ENCODE measurements around the gene EMX2.

EMX2 gene

DNA sequence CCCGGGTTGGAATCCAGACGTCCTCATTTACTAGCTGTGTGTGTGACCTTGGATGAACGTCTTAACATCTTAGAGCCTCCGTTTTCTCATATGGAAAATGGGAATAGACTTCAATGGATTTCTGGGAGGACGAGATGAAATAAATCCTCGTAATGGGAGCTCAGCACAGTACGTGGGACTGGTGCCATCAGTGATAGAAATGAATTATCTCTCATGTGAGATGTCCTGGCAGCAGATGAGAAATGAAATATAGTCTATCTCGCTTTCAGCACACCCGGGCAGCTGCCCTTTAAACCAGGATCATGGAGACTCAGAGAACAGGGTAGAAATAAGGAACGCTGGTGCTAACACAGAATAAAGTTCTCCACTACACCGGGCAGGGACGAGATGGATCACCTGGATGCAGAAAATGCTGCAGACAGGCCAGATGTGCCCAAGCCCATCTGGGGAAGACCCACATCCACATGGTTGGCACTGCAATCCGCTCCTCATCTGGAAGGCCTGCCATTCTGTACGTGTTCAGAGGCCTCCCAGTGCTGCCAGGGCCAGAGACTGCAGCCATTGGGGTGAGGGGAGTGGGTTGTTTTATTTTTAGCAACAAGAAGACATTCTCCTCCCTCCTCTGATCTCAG, 11.1 kb upstream of the EMX2 start:
- DNase-seq (ENCODE audit: low read depth in 1 of 2, low spot score in 1 of 2) = no peak

DNA sequence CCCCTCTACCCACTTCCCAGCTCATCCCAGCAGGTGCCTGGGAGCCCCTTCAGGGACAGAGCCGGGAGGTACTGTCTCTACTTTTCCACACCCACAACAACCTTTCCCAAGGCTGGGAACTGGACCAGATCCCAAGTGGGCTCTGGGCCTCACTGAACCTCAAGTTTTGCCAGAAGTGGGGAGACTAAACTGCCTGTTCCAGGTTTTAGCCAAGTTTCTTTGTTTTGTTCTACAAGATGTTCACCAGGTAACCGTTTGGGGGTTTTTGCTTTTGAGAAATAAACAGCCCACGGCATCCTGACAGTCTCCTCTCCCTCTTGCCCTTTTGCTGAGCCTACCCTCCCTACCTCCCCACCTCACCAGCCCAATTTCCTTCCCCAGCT, 10.6 kb upstream of the EMX2 start:
- no peak for DNase-seq (ENCODE audit: low read depth in 1 of 2, low spot score in 1 of 2)

DNA sequence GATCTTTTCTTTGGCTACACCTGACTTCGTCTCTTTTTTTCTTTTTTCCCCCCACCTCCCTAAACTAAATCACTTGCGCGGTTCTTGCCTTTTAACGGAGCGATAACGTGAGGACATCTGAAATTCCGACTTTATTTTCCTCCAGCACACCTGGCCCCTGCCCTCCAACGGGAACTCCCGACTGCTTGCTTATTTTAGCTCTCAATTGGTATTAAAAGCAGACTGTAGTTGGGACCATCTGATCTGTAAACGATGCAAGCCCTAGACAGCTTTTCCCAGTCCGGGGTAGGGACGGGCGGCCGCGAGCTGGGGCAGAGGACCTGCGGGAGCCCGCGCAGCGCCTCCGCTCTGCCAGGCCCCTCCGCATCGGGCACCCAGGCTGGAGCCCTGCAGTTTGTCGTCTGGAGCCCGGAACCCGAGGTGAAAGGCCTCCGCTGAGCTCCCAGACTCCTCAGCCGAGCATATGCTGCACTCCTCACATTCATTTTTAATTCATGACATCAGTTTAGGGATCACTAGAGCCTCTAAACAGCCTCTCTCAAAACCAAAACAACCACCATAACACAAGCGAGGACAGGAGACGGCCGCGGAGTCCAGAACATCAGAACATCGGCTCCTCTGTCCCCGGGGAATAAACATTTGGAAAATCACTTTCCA, 10.0 kb upstream of the EMX2 start:
- DNase-seq (ENCODE audit: low read depth in 1 of 2, low spot score in 1 of 2) = no peak

DNA sequence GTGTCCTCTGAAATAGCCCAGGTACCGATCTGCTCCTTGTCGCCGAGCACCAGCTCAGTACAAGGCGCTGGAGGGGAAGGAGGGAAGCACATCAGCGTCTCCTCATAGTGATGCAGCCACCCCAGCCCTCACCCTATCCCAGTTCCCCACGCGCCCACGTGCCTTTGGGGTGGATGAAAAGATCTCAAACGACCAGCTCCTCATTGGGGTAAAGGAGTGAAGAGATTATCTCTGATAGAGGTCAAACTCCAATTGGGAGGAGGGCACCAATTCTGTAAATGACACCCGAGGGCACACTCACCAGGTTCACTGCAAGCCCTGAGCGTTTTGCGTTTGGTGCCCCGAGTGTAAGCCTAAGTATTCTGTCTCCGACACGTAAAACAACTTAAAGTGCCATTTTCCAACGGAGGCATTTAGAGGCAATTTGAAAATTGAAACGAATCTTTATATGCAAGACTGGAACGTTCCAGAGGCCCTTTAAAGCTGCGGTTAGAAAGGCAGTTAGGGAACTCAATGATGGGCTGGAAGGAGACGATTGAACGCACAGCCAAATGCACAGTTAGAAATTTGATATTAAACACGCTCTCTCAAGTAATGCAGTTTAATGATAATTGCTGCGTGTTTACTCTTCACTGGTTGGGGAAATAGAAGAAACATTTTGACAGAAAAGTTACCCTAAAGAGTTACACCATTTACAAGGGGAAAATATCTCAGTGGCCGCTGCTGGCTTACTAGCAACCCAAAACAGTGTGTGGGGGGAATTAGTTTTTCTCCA, 8.9 kb upstream of the EMX2 start:
- no peak for DNase-seq (ENCODE audit: low read depth in 1 of 2, low spot score in 1 of 2)

DNA sequence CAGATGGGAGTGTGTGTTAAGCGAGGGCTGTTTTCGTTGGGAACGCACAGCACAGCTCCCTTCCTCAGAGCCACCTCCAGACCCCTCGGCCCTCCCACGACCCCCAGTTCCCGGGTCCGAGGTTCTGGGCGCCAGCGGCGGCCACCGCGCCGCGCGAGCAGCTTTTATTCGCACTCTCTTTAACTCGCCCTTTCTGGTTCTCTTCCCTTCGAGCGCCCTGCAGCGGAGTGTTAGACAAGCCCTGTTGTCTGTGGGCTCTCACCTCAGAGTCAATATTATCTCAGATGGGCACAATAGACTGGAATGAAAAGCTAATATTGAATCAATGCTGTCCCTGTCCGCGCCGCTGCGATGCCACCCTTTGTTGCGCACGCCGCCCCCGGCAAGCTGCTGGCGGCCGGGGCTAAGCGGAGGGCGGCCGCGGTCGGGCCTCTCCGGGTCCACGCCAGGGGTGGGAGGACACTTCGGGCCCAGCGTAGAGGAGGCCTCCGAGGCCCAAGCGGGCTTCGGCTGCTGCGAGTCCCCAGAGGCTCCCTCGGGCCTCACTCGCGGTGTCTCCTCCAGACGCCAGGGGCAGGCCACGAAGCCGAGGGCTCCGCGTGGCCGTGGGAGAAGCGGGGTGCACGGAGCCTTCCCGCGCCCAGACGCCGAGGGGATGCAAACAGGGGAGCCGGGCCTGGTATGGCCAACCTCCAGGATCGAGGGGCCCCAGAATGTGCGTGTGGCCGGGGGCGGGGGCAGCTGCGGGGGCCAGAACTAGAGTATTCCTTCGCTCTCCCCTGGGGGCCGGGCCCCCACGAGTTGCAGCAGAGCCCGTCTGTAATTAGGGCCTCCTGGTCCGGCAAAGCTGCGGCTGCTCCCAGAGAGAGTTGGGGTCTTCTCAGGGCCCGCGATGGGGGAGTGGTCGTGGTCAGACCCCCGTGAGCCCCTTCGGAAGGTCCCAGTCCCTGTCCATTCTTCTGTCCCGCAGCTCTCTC, 7.9 kb upstream of the EMX2 start:
- no peak for DNase-seq (ENCODE audit: low read depth in 1 of 2, low spot score in 1 of 2)

DNA sequence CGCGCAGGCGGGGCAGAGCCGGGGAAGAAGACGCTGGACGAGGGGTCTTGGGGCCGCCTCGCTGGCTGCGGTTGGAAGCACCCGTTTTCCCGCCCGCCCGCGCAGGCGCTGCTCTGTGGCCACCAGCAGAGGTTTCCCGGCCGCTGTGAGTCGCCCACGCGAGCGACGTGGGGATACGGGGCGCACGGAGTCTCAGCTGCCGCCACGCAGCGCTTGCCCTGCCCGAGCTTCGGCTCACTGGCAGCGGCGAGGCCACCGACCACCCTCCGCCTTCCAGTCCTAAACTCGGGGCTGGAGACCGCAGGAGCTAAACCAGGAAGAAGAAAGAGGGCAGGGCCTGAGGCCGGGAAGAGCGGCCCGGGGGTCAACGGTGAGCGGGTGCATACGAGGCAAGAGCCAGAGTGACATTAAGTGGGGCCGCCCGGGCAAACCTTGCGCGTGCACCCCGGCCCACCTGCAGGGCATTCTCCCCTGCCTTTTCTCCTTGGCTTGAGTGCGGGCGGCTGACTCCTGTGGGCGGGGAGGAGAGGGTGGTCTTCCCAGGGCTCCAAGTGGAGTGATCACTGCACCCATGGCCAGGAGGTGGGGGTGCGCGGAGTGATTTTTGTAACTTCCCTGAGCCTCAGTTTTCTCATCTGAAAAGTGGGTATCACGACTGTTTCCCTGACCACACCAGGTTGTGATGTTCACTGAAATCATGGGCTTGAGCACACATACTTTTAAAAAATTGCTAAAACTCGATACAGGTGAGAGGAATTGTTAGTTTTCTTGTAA, 7.1 kb upstream of the EMX2 start:
- DNase-seq (ENCODE audit: low read depth in 1 of 2, low spot score in 1 of 2) = no peak

DNA sequence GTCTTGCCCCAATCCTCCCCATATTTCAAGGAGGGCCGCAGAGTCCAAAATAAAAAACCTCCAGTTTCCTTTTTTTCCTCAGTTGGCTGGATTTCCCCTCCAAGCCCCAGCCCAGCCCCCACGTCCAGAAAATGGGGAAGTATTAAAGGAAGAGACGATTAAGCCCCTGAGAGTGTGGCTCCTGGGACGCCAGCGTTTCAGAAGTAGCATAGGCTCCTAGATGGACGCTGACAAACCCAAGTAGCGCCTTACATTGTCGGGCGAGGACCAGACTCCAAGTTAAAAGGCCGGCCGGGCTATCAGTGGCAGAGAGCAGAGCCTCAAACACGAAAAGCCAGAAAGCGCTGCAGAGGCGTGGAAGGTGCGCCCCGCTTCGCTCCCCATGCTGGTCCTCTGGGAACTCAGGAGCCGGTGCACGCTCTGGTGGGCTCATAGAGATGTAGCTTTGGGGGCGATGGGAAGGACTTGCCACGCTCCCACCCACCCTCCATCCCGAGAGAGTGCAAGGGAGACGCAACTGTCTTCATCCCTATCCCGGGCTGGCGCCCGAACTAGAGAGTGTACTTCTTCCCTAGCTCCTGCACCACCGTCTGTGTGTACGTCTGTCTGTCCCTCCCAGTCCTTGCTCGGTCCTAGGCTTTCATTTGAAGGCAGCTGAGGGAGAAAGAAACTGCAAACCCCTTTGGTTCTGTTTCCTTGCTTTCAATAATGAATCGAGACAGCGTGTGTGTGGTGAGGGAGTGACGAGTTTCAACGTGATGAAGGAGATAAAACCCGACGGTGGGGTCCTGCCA, 6.3 kb upstream of the EMX2 start:
- no peak for DNase-seq (ENCODE audit: low read depth in 1 of 2, low spot score in 1 of 2)

DNA sequence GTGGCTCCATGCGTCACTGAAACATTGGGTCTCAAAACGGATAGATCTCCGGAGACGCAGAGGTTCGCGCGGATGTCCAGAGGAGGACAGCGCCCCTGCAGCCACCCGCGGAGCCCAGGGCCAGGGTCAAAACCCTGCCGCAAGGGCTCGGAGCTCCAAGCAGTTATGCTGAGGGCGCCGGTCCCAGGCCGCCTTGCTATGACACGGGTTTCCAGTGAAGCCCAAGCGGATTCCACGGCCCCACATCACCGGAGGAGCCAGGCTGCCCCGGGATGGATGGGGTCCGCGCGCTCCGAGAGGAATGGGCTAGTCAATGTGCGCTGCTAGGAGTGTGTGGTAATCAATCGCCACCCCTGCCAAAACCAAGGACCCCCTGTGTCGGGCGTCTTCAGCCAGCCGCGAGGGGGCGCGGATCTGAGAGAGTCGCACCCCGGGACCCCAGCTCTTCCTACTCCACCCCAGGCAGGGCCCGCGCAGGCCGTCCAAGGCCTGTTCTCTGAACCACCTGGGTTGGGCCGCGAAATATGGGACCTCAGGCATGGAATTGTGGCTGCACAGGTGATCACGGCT, 5.6 kb upstream of the EMX2 start:
- no peak for DNase-seq (ENCODE audit: low read depth in 1 of 2, low spot score in 1 of 2)

DNA sequence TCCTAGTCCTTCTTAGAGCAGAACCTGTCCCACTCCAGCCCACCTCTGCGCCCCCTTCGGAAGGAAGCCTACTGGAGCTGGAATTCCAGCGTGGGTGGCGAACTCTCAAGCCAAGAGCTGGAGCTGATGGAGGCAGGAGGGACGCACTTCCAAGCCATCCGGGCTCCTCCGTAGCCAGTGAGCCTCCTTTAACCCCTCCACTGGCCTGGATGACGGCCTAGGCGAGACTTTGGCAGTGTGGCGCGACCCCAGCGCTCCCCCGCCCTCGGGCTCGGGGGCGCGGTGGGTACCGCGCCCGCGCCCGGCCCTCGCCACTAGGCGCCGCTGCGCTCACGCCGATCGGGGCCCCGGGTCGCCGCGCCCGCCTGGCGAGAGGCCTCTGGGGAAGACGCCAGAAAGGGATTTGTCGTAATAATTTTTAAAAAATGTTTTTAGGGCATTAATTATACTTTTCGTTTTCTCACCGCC, 5.1 kb upstream of the EMX2 start:
- DNase-seq (ENCODE audit: low read depth in 1 of 2, low spot score in 1 of 2) = no peak

DNA sequence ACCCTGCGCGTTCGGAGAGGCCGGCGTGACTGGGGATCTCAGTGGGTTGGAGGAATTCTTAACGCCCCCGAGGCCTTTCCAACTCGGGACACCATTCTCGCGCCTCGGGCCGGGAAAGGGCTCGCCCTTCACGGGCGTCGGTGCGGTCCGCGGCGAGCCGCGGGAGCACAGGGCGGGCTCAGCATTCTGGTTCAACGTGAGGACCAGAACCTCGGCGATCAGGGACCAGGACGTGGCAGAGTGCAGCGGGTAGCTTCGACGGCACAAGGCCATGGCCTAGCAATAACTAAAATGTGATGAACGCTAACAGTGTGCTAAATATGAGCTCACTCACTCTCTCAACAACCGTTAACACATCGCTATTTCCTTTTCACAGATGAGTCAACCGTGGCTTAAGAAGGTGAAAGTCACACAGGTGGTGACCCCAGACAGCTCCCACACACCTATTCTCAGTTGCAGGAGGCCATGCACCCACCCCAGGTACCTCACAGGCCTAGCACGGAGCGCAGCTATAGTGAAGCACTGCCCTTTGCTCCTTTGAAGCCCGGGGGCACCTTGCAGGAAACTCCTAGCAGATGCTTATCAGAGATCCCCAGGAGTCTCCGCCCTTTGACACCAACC, 4.5 kb upstream of the EMX2 start:
- no peak for DNase-seq (ENCODE audit: low read depth in 1 of 2, low spot score in 1 of 2)

DNA sequence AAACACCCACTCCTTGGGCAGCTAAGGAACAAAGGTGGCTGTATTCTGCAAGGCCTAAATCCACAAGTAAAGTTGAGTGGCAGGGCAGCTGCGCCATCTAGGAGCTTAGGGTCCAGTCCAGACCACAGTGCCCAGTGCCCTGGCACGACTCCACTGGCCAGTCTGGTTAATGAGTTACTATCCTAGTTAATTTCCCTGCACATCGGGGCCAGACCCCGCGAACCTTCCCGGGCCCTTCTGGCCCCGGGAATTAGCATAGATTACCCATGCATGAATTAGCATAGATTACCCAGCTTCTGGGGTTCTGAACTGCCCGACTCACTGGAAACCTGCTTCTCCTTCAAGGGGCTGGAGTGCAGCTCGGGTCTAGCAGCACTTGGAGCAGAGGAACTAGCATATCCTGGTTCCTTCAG, 3.2 kb upstream of the EMX2 start:
- DNase-seq (ENCODE audit: low read depth in 1 of 2, low spot score in 1 of 2) = no peak

DNA sequence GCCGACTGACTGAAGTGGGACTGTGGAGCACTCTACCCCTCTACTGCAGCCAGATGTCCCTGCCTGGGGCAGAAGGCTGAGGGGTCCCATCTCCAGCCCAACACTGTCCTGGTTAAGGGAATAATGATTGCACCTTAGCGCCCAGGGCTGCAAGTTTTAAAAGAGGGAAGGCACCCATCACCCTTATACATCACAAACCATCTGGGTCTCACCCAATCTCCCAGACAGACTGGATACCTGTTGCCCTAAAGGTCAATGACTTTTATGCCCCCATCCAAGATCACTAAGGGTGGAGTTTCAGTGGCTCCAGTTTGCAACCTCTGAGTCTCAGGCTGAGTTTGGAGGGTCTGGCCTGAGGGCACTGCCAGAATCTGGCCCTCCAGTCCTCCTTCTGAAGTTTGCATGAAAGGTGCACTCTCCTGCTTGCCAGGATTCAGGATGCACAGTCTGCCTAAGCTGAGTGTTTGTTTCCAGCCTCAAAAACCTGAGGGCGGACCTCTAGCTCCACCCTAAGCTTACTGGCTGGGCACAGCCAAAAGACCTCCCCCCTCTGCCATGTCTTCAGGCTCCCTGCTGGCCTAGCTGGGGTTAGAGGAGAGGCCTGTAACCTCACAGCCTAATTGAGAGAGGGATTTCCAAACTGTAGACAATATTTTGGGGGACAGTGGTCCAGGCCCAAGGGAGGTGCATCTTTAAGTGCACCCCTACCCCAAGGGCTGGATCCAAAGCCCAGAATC, 2.5 kb upstream of the EMX2 start:
- no peak for DNase-seq (ENCODE audit: low read depth in 1 of 2, low spot score in 1 of 2)

DNA sequence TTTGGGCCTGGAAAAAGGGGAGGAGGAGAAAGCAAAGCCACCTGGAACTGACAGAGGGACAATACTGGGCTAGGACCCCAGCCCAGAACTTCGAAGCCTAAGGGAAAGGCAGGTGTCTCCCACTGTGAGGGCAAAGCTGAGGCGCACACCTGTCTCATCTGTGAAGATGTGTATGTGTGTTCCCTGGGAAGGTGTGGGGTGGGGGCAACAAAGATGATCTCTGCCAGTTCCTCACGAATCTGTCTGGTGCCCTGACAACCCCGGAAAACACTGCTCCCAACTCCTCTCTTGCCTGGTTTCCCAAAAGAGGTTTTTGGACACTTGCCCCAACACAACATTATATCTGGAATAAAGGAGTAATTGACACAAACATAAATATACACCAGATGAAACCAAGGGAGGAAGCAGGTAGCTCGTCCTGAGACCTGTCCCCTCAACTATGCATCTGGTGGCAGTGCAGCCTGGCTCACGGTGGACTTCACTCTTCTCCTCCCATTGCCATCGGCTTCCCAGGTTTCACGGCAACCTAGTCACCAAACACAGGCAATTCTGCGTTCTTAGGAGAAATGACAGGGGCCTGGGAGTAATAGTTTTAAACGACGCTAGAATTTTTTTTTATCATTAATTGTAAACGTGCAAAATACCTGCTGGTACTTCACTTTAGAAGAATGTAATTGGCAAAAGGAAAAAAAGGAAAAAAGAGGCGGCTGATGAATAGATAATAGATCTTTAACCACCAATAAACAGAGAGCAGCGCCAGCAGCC, 1.7 kb upstream of the EMX2 start:
- DNase-seq (ENCODE audit: low read depth in 1 of 2, low spot score in 1 of 2) = no peak

DNA sequence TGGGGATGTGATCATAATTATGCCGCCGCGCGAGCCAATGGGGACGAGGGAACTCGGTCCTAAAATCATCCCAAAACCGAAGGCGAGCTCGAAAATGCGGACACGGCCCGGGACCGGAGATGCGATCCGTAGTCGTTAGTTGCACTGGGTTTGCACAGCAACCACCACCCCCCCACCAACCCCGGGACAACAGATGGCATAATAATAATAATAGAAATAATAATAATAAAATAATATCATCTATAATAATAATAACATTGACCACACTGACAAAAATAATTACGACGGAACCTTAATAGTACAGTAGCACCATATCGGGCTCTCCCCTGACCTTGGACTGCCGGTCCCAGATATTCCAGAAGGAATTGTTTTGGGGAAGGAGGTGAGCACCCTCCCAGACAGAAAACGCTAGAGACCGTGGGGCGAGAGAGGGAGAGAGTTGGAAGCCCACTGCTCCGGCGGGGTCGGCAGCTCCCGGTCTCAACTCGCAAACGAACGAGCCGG, 1.1 kb upstream of the EMX2 start:
- no peak for DNase-seq (ENCODE audit: low read depth in 1 of 2, low spot score in 1 of 2)

DNA sequence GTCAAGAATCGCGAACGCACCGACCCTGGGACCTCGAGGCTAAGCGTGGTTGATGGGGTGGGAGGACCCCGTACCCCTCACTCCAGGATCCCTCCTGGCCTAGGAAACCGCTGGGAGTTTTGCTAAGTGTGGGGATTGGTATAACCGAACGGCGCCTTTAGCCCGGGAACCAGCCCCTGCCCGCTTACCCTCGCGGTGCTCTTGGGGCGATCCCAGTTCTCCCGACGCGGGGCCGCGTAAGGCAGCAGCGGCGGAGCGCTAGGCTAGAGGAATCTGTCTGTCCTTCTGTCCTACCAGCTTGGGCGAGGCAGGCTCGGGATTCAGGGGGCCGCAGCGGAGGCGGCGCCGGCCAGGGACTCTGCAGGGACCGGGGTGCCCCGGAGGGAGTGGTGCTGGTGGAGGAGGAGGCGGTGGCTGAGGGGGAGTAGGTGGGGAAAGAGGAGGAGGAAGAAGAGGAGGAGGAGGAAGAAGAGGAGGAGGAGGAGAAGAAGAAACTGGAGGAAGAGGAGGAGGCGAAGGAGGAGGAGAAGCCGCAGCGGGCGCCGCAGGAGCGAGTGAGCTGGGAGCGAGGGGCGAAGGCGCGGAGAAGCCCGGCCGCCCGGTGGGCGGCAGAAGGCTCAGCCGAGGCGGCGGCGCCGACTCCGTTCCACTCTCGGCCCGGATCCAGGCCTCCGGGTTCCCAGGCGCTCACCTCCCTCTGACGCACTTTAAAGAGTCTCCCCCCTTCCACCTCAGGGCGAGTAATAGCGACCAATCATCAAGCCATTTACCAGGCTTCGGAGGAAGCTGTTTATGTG, 439 bp upstream of the EMX2 start:
- no peak for DNase-seq (ENCODE audit: low read depth in 1 of 2, low spot score in 1 of 2)

DNA sequence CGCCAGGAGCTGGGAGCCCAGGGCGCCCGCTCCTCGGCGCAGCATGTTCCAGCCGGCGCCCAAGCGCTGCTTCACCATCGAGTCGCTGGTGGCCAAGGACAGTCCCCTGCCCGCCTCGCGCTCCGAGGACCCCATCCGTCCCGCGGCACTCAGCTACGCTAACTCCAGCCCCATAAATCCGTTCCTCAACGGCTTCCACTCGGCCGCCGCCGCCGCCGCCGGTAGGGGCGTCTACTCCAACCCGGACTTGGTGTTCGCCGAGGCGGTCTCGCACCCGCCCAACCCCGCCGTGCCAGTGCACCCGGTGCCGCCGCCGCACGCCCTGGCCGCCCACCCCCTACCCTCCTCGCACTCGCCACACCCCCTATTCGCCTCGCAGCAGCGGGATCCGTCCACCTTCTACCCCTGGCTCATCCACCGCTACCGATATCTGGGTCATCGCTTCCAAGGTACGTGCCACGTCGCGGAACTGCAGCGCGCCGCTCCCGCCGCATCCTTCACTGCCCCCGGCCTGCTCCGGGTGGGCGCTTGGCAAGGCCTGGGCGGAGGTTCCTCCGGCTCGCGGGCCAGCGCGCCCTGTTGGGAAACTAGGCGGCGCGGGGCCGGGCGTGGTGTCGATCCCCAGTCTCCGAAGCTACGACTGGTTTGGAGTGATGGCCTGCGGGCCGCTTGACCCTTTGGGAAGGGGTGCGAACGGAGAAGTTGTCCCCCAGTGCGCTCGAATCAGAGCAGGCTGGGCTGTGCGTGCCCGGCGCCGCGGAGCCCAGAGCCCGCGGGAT, 868 bp downstream of the EMX2 start:
- no peak for DNase-seq (ENCODE audit: low read depth in 1 of 2, low spot score in 1 of 2)
